ENCODE results near the gene IMP3.

Gene IMP3

GRCh38 chr15:75606026-75606425 is 34.0 kb downstream of the IMP3 start:
- no peak for TF ChIP-seq POLR2AphosphoS5 (IDR thresholded peaks at IDR 0.05; ENCODE audit: low read depth, low read length)
- TF ChIP-seq SIN3A (IDR thresholded peaks at IDR 0.05; ENCODE audit: borderline replicate concordance, insufficient read depth, low read length), result no peak

- TF ChIP-seq REST (IDR thresholded peaks at IDR 0.05; ENCODE audit: insufficient read depth in 1 of 2, low read depth in 2 of 2, low read length in 2 of 2) (no peak), FOXP2 (optimal IDR thresholded peaks at IDR 0.05; ENCODE audit: borderline replicate concordance, extremely low read depth, extremely low read length, insufficient read depth) (no peak), TAF1 (IDR thresholded peaks at IDR 0.05; ENCODE audit: borderline replicate concordance, insufficient read depth, low read length) (no peak), POLR2AphosphoS5 (IDR thresholded peaks at IDR 0.05; ENCODE audit: low read depth, low read length) (no peak), SIN3A (IDR thresholded peaks at IDR 0.05; ENCODE audit: borderline replicate concordance, insufficient read depth, low read length) (no peak)
Measured at GRCh38 chr15:75599401-75599800, 40.6 kb downstream of the IMP3 start.

- TF ChIP-seq SIN3A (IDR thresholded peaks at IDR 0.05; ENCODE audit: borderline replicate concordance, insufficient read depth, low read length) (no peak), TAF1 (IDR thresholded peaks at IDR 0.05; ENCODE audit: borderline replicate concordance, insufficient read depth, low read length) (no peak), FOXP2 (optimal IDR thresholded peaks at IDR 0.05; ENCODE audit: borderline replicate concordance, extremely low read depth, extremely low read length, insufficient read depth) (no peak), POLR2AphosphoS5 (IDR thresholded peaks at IDR 0.05; ENCODE audit: low read depth, low read length) (no peak), REST (IDR thresholded peaks at IDR 0.05; ENCODE audit: insufficient read depth in 1 of 2, low read depth in 2 of 2, low read length in 2 of 2) (no peak)
Measured at GRCh38 chr15:75598361-75598760, 41.7 kb downstream of the IMP3 start.

- TF ChIP-seq POLR2AphosphoS5 (IDR thresholded peaks at IDR 0.05; ENCODE audit: low read depth, low read length) (no peak), REST (IDR thresholded peaks at IDR 0.05; ENCODE audit: insufficient read depth in 1 of 2, low read depth in 2 of 2, low read length in 2 of 2) (no peak), FOXP2 (optimal IDR thresholded peaks at IDR 0.05; ENCODE audit: borderline replicate concordance, extremely low read depth, extremely low read length, insufficient read depth) (no peak), TAF1 (IDR thresholded peaks at IDR 0.05; ENCODE audit: borderline replicate concordance, insufficient read depth, low read length) (no peak), SIN3A (IDR thresholded peaks at IDR 0.05; ENCODE audit: borderline replicate concordance, insufficient read depth, low read length) (no peak)
Measured at GRCh38 chr15:75597667-75598341, 42.2 kb downstream of the IMP3 start.

- TF ChIP-seq FOXP2 (optimal IDR thresholded peaks at IDR 0.05; ENCODE audit: borderline replicate concordance, extremely low read depth, extremely low read length, insufficient read depth) (no peak), SIN3A (IDR thresholded peaks at IDR 0.05; ENCODE audit: borderline replicate concordance, insufficient read depth, low read length) (no peak), TAF1 (IDR thresholded peaks at IDR 0.05; ENCODE audit: borderline replicate concordance, insufficient read depth, low read length) (no peak), POLR2AphosphoS5 (IDR thresholded peaks at IDR 0.05; ENCODE audit: low read depth, low read length) (no peak), REST (IDR thresholded peaks at IDR 0.05; ENCODE audit: insufficient read depth in 1 of 2, low read depth in 2 of 2, low read length in 2 of 2) (no peak)
Measured at GRCh38 chr15:75596703-75597345, 43.2 kb downstream of the IMP3 start.
